NCI-H510A (cell line): ENCODE measurements around the gene GABPA.

ENCODE experiments used
- DNase-seq: peaks from one replicate; lab custom pipeline; 2025; lab: John Stamatoyannopoulos, UW

The GABPA gene

GRCh38 chr21:25811186-25811585, 76.4 kb downstream of the GABPA start:
- DNase-seq = no peak

- DNase-seq = no peak
These were observed 79.1 kb downstream of the GABPA start for GRCh38 chr21:25813917-25814316.

- DNase-seq = no peak
These were observed 83.3 kb downstream of the GABPA start for GRCh38 chr21:25818121-25818520.

GRCh38 chr21:25818551-25818950, 83.8 kb downstream of the GABPA start:
- DNase-seq = no peak
